ENCODE results near the gene NUBP1. TPM values are rescaled to one million over a fixed set of nuclear protein-coding genes. Genes with fewer than 3 reads are reported as not detected.

NUBP1 gene
- total RNA-seq, 1 donor from 2014 or later: 21.6 TPM

GRCh38 chr16:10817963-10818941, 74.6 kb downstream of the NUBP1 start, which contains the start of gene TVP23A:
Gene TVP23A, minus strand, starts transcription at chr16:10818794. Its CDS starts 301 bp downstream, at chr16:10818493.
- H3K9me3 ChIP-seq (ENCODE audit: low read depth): no peaks in the 10 kb centered on the region
- peak within 1 kb of the TSS; percentile 99 for H2AFZ ChIP-seq (replicated peaks)
- H3K79me2 ChIP-seq (ENCODE audit: low read depth): no peaks in the 10 kb centered on the region
- H3F3A ChIP-seq (ENCODE audit: low read depth): peaks cover 10% of the 10 kb centered on the region
- Mint-ChIP-seq H3K4me3 (peak within 1 kb of the TSS; percentile 80), H3K36me3 (no peaks in the 10 kb centered on the region), H3K27ac (no peak within 1 kb of the TSS), H3K4me1 (no peaks in the 10 kb centered on the region), H3K9me3 (no peaks in the 10 kb centered on the region), H3K27me3 (ENCODE audit: insufficient read depth, low read depth) (peaks cover 10% of the 10 kb centered on the region)
- H3K4me3 ChIP-seq: peak within 1 kb of the TSS; percentile 82
- DNase-seq (ENCODE audit: low spot score): peak; percentile 80
- H3K4me2 ChIP-seq: peak within 1 kb of the TSS; percentile 87
- H3K27ac ChIP-seq: no peak within 1 kb of the TSS
- peak within 1 kb of the TSS; percentile 41 for H3K9ac ChIP-seq
- H3K36me3 ChIP-seq: no peaks in the 10 kb centered on the region
- H4K20me1 ChIP-seq (ENCODE audit: low read depth): no peaks in the 10 kb centered on the region
- H3K27me3 ChIP-seq: peaks cover 4% of the 10 kb centered on the region
- no peak for TF ChIP-seq EZH2phosphoT487 (IDR thresholded peaks at IDR 0.05)
- TF ChIP-seq, protein P1, sequence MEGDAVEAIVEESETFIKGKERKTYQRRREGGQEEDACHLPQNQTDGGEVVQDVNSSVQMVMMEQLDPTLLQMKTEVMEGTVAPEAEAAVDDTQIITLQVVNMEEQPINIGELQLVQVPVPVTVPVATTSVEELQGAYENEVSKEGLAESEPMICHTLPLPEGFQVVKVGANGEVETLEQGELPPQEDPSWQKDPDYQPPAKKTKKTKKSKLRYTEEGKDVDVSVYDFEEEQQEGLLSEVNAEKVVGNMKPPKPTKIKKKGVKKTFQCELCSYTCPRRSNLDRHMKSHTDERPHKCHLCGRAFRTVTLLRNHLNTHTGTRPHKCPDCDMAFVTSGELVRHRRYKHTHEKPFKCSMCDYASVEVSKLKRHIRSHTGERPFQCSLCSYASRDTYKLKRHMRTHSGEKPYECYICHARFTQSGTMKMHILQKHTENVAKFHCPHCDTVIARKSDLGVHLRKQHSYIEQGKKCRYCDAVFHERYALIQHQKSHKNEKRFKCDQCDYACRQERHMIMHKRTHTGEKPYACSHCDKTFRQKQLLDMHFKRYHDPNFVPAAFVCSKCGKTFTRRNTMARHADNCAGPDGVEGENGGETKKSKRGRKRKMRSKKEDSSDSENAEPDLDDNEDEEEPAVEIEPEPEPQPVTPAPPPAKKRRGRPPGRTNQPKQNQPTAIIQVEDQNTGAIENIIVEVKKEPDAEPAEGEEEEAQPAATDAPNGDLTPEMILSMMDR (IDR thresholded peaks at IDR 0.05): no peak
- TF ChIP-seq EZH2 (IDR thresholded peaks at IDR 0.05): peak; percentile 57
- H3K4me1 ChIP-seq: no peaks in the 10 kb centered on the region

Small RNA genes lying within 50 kb of the gene (small RNA-seq; reads per million reads assigned to genes)
- gene MTND4LP24: not detected
- not detected for gene MTND6P33

Other genes with a start within 250 kb of the NUBP1 start
- gene EMP2, start 163.2 kb upstream of the NUBP1 start, total RNA-seq (ENCODE audit: low replicate concordance): 15.8 and 16.4 TPM in 2 replicates
- 0.07 and 0.50 TPM in 2 replicates for gene TEKT5, start 48.9 kb upstream of the NUBP1 start, total RNA-seq (ENCODE audit: low replicate concordance)
- 3.5 and 4.6 TPM in 2 replicates for gene TVP23A, start 75.0 kb downstream of the NUBP1 start, total RNA-seq (ENCODE audit: low replicate concordance)
- not detected in 2 replicates for gene CIITA, start 133.4 kb downstream of the NUBP1 start, total RNA-seq (ENCODE audit: low replicate concordance)
- 16.4 and 45.9 TPM in 2 replicates for gene DEXI, start 198.6 kb downstream of the NUBP1 start, total RNA-seq (ENCODE audit: low replicate concordance)
- 7.8 and 11.9 TPM in 2 replicates for gene CLEC16A, start 200.7 kb downstream of the NUBP1 start, total RNA-seq (ENCODE audit: low replicate concordance)